ENCODE data around the gene LPCAT3. TPM values are rescaled to one million over a fixed set of nuclear protein-coding genes. Genes with fewer than 3 reads are reported as not detected.
A peak's percentile ranks its signal among the peaks of the same experiment; 100 is the strongest.

The LPCAT3 gene
- total RNA-seq, 1 donor from 2014 or later = 21.3 TPM

DNA sequence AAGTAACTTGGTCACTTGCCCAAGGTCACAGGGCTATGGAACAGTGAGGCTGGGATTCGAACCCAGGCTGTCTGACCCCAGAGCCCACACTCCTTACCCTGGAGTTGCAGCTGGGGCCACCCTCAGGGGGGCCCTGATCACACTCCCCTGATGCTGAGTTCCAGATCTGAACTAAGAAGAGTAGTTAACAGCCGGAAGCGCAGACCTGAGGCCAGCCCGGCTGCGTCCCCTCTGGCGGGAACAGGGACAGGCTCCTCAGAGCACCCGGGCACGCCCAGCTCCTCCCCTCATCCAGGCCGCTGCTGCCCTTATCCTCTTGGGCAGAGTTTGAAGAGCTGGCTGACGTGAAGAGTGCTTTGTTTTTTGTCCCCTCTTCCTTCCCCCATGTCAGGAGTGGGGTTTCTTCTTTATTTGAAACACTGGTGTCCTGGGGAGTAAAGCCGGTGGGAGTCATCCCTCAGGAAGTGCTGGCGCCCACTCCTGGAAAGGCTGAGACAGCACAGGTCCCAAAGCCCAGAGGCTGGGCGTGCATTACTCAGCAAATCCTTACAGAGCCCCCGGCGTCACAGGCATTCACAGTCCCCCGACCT, 56.5 kb downstream of the LPCAT3 start:
- no peaks in the 10 kb centered on the region for H3K9me3 Mint-ChIP-seq
- CTCF ChIA-PET = interaction anchor here (0.8 to 13.0 kb wide), 8 partner anchors 16 to 147 kb away, joined by 3 to 571 read pairs (median 8); partner anchors contain the start of genes C12orf57, LPCAT3, PTPN6 and RNU7-1
- DNase-seq (peak; percentile 39), ATAC-seq (ENCODE audit: low read depth) (peak; percentile 7)
- TF ChIP-seq, protein P1, sequence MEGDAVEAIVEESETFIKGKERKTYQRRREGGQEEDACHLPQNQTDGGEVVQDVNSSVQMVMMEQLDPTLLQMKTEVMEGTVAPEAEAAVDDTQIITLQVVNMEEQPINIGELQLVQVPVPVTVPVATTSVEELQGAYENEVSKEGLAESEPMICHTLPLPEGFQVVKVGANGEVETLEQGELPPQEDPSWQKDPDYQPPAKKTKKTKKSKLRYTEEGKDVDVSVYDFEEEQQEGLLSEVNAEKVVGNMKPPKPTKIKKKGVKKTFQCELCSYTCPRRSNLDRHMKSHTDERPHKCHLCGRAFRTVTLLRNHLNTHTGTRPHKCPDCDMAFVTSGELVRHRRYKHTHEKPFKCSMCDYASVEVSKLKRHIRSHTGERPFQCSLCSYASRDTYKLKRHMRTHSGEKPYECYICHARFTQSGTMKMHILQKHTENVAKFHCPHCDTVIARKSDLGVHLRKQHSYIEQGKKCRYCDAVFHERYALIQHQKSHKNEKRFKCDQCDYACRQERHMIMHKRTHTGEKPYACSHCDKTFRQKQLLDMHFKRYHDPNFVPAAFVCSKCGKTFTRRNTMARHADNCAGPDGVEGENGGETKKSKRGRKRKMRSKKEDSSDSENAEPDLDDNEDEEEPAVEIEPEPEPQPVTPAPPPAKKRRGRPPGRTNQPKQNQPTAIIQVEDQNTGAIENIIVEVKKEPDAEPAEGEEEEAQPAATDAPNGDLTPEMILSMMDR (IDR thresholded peaks at IDR 0.05) = no peak
- no peaks in the 10 kb centered on the region for H3K27me3 Mint-ChIP-seq
- peak overlapping the region; percentile 72 for H3K4me3 Mint-ChIP-seq
- POLR2A ChIA-PET = interaction anchor here (0.6 to 17.0 kb wide), 14 partner anchors 8 to 427 kb away, joined by 3 to 1516 read pairs (median 4); partner anchors contain the start of genes ATN1, C12orf57, CDCA3 and COPS7A
- peak overlapping the region; percentile 98 for H3K27ac Mint-ChIP-seq
- intact Hi-C loops (cut with micrococcal nuclease) = loop anchor here (1.0 kb wide), 1 partner anchor 17 kb away; the partner anchor contains the start of gene C12orf57
- H3K4me1 Mint-ChIP-seq = peaks cover 85% of the 10 kb centered on the region
- peaks cover 59% of the 10 kb centered on the region for H3K36me3 Mint-ChIP-seq (ENCODE audit: low read depth)

DNA sequence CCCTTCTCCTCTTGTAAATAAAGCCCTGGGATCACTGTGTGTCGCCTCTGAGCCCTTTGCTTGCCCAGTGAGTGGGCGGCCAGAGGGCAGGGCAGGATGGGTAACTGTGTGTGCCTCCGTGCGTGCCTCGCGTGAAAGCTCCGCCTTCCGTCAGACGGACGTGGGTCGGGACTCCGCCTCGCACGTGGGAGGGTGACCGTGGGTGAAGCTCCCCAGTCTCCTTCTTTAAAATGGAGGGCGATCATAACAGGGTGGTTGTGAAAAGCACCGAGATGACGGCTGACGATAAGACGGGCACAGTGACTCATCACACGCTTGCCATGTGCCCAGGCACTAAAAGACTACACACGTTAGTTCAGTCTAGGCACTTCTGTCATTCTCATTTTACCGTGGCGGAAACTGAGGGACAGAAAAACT, 57.0 kb downstream of the LPCAT3 start:
- CTCF ChIA-PET = interaction anchor here (0.8 to 13.0 kb wide), 7 partner anchors 15 to 93 kb away, joined by 4 to 571 read pairs (median 9); partner anchors contain the start of genes C12orf57, LPCAT3, PTPN6 and RNU7-1
- Mint-ChIP-seq H3K9me3 (no peaks in the 10 kb centered on the region), H3K4me3 (peak overlapping the region; percentile 72), H3K4me1 (peaks cover 88% of the 10 kb centered on the region), H3K27ac (peak overlapping the region; percentile 98), H3K27me3 (no peaks in the 10 kb centered on the region), H3K36me3 (ENCODE audit: low read depth) (peaks cover 59% of the 10 kb centered on the region)
- POLR2A ChIA-PET = interaction anchor here (0.6 to 17.0 kb wide), 15 partner anchors 9 to 326 kb away, joined by 3 to 1516 read pairs (median 4); partner anchors contain the start of genes ATN1, C12orf57, CDCA3 and COPS7A
- ATAC-seq (ENCODE audit: low read depth) (peak; percentile 41), DNase-seq (peak; percentile 65)
- intact Hi-C loops (cut with micrococcal nuclease) = loop anchor here (1.0 kb wide), 1 partner anchor 17 kb away; the partner anchor contains the start of gene C12orf57
- TF ChIP-seq, protein P1 (IDR thresholded peaks at IDR 0.05) = no peak

- H3K36me3 Mint-ChIP-seq (ENCODE audit: low read depth) = peaks cover 59% of the 10 kb centered on the region
- DNase-seq (peak; percentile 40), ATAC-seq (ENCODE audit: low read depth) (peak; percentile 3)
- peak overlapping the region; percentile 98 for H3K27ac Mint-ChIP-seq
- peak overlapping the region; percentile 72 for H3K4me3 Mint-ChIP-seq
- peaks cover 91% of the 10 kb centered on the region for H3K4me1 Mint-ChIP-seq
- H3K9me3 Mint-ChIP-seq = no peaks in the 10 kb centered on the region
- intact Hi-C loops (cut with micrococcal nuclease) = loop anchor here (1.0 kb wide), 1 partner anchor 16 kb away; the partner anchor contains the start of gene C12orf57
- ChIA-PET POLR2A (interaction anchor here (0.6 to 17.0 kb wide), 16 partner anchors 8 to 326 kb away, joined by 3 to 1516 read pairs (median 4); partner anchors contain the start of genes C12orf57, CDCA3, CLSTN3 and COPS7A), CTCF (interaction anchor here (0.8 to 13.0 kb wide), 7 partner anchors 15 to 93 kb away, joined by 4 to 571 read pairs (median 9); partner anchors contain the start of genes C12orf57, LPCAT3, PTPN6 and RNU7-1)
- no peaks in the 10 kb centered on the region for H3K27me3 Mint-ChIP-seq
- TF ChIP-seq, protein P1 (IDR thresholded peaks at IDR 0.05) = no peak
These were observed 57.5 kb downstream of the LPCAT3 start for GRCh38 chr12:6960593-6961277.

- DNase-seq (no peak), ATAC-seq (ENCODE audit: low read depth) (no peak)
- Mint-ChIP-seq H3K27ac (peak overlapping the region; percentile 98), H3K9me3 (no peaks in the 10 kb centered on the region), H3K4me1 (peaks cover 93% of the 10 kb centered on the region), H3K36me3 (ENCODE audit: low read depth) (peaks cover 58% of the 10 kb centered on the region), H3K27me3 (no peaks in the 10 kb centered on the region), H3K4me3 (peak overlapping the region; percentile 88)
- ChIA-PET CTCF (interaction anchor here (1.4 to 13.0 kb wide), 6 partner anchors 14 to 88 kb away, joined by 3 to 571 read pairs (median 10); partner anchors contain the start of genes C12orf57, LPCAT3, PTPN6 and RNU7-1), POLR2A (interaction anchor here (0.7 to 17.0 kb wide), 14 partner anchors 9 to 170 kb away, joined by 3 to 1516 read pairs (median 4); partner anchors contain the start of genes C12orf57, CLSTN3, EMG1 and LPCAT3)
- intact Hi-C loops (cut with micrococcal nuclease) = loop anchor here (1.0 to 10.0 kb wide), 3 partner anchors 9 to 535 kb away; partner anchors contain the start of genes LPAR5 and PTPN6
- TF ChIP-seq, protein P1 (IDR thresholded peaks at IDR 0.05) = no peak
These were observed 58.3 kb downstream of the LPCAT3 start for GRCh38 chr12:6959805-6960592.
